PC-3 (cell line): ENCODE data around the gene SH3RF3. TPM values are rescaled to one million over a fixed set of nuclear protein-coding genes. Genes with fewer than 3 reads are reported as not detected.

Experiments
- ATAC-seq: fragments of 200-7000 bp; cut with Tn5 transposase; 2 replicates; pipeline ENCODE4 v1.9.1; 2020; ENCODE audit warnings: mild to moderate bottlenecking, moderate library complexity
- BruUV-seq: library from RNA; stranded (reverse); fragments of 400-500 nt; replicated peaks from 2 replicates; lab custom pipeline; 2021; lab: Mats Ljungman, UMichigan
- CTCF ChIA-PET: fragments of 300-600 bp; sonication (Branson Sonifier 250); formaldehyde crosslinking; loops from one replicate; lab custom pipeline; 2022; ENCODE audit warnings: antibody characterized with exemption; lab: Charles Lee
- POLR2A ChIA-PET: fragments of 300-600 bp; sonication (Branson Sonifier 250); formaldehyde crosslinking; loops from one replicate; lab custom pipeline; 2022; ENCODE audit warnings: antibody characterized with exemption; ENCODE audit not compliant: unreplicated experiment; lab: Charles Lee
- DNase-seq: peaks from one replicate; pipeline ENCODE4 v3.0.0-alpha.2; 2015
- H2AFZ ChIP-seq: fragments of 300-600 bp; sonication (generic); 2 replicates; pipeline ENCODE4 v1.6.0; 2016; ENCODE audit warnings: antibody characterized with exemption, low read length
- H3F3A ChIP-seq: fragments of 300-600 bp; sonication (generic); one replicate; pipeline ENCODE4 v1.6.0; 2017; ENCODE audit warnings: antibody characterized with exemption, low read length, control low read depth, mild to moderate bottlenecking; ENCODE audit not compliant: unreplicated experiment
- H3K27ac ChIP-seq: fragments of 300-600 bp; sonication (generic); 2 replicates; pipeline ENCODE4 v1.5.1; 2016; ENCODE audit warnings: mild to moderate bottlenecking, low read length
- H3K27me3 ChIP-seq: fragments of 300-600 bp; sonication (generic); 2 replicates; pipeline ENCODE4 v1.6.1; 2016; ENCODE audit warnings: low read length, mixed read lengths
- H3K36me3 ChIP-seq: fragments of 300-600 bp; sonication (generic); 2 replicates; pipeline ENCODE4 v1.6.1; 2016; ENCODE audit warnings: low read depth, mixed run types, low read length, mixed read lengths
- H3K4me1 ChIP-seq: fragments of 300-600 bp; sonication (generic); 2 replicates; pipeline ENCODE4 v1.5.1; 2016; ENCODE audit warnings: low read length; ENCODE audit not compliant: insufficient read depth
- H3K4me2 ChIP-seq: fragments of 300-600 bp; sonication (generic); 2 replicates; pipeline ENCODE4 v1.6.0; 2016; ENCODE audit warnings: low read length
- H3K4me3 ChIP-seq: fragments of 300-600 bp; sonication (generic); 2 replicates; pipeline ENCODE4 v1.5.1; 2016; ENCODE audit warnings: mild to moderate bottlenecking, low read length, mixed read lengths
- H3K79me2 ChIP-seq: fragments of 300-600 bp; sonication (generic); 2 replicates; pipeline ENCODE4 v1.6.1; 2017; ENCODE audit warnings: low read length, mixed read lengths
- H3K9ac ChIP-seq: fragments of 300-600 bp; sonication (generic); 2 replicates; pipeline ENCODE4 v1.6.0; 2016; ENCODE audit warnings: mild to moderate bottlenecking, low read length
- H3K9me2 ChIP-seq: fragments of 300-600 bp; sonication (generic); replicated peaks from 2 replicates; pipeline ENCODE4 v1.6.1; 2016; ENCODE audit warnings: mixed run types, low read length, mixed read lengths
- H3K9me3 ChIP-seq: fragments of 300-600 bp; sonication (generic); 2 replicates; pipeline ENCODE4 v1.6.1; 2016; ENCODE audit warnings: low read length, mixed read lengths
- H4K20me1 ChIP-seq: fragments of 300-600 bp; sonication (generic); 2 replicates; pipeline ENCODE4 v1.6.1; 2016; ENCODE audit warnings: low read length, mixed read lengths
- CTCF ChIP-seq: fragments of 300-600 bp; sonication (generic); conservative IDR thresholded peaks from 2 replicates; pipeline ENCODE4 v1.5.1; 2017; ENCODE audit warnings: antibody characterized with exemption, low read depth, mild to moderate bottlenecking, low read length
- EZH2 ChIP-seq: fragments of 300-600 bp; sonication (generic); IDR thresholded peaks from one replicate; pipeline ENCODE4 v1.6.1; 2017; ENCODE audit warnings: antibody characterized with exemption, mild to moderate bottlenecking, low read length; ENCODE audit not compliant: unreplicated experiment
- EZH2phosphoT487 ChIP-seq: fragments of 300-600 bp; sonication (generic); IDR thresholded peaks from 2 replicates; pipeline ENCODE4 v1.6.1; 2018; ENCODE audit warnings: mild to moderate bottlenecking, antibody characterized with exemption, low read length, borderline replicate concordance
- intact Hi-C: fragments of 100-400 bp; cut with micrococcal nuclease; formaldehyde crosslinking; loops from 2 replicates; pipeline ENCODE4 v1.9.0; 2023
- total RNA-seq: library from RNA; depleted of rRNA; stranded (reverse); fragments of >200 nt; gene quantifications from 2 replicates; pipeline ENCODE4 v1.2.3, GENCODE V29; 2014

Gene SH3RF3
- total RNA-seq, 1 experiment from 2014 or later, result 11.7 TPM

- ATAC-seq (no peak; the same call in 1 of the 2 replicates), DNase-seq (no peak)
- H3F3A ChIP-seq, result no peaks in the 10 kb centered on the region
- no peak overlapping the region for H3K9ac ChIP-seq
- peaks cover 53% of the 10 kb centered on the region for H3K79me2 ChIP-seq
- peaks cover 8% of the 10 kb centered on the region; the same call in 1 of the 2 replicates for H3K4me1 ChIP-seq
- no peak overlapping the region for H3K4me3 ChIP-seq
- ChIA-PET POLR2A (no interaction called here), CTCF (no interaction called here)
- no TSS peak for BruUV-seq
- no peak overlapping the region for H2AFZ ChIP-seq
- no peaks in the 10 kb centered on the region for H3K9me2 ChIP-seq
- TF ChIP-seq EZH2phosphoT487 (no peak), CTCF (no peak), EZH2 (no peak)
- H3K4me2 ChIP-seq, result no peak overlapping the region
- H3K36me3 ChIP-seq, result no peaks in the 10 kb centered on the region
- no peaks in the 10 kb centered on the region for H4K20me1 ChIP-seq
- H3K27me3 ChIP-seq, result no peaks in the 10 kb centered on the region
- no peaks in the 10 kb centered on the region for H3K9me3 ChIP-seq
- H3K27ac ChIP-seq, result no peak overlapping the region
- intact Hi-C loops, result no loop called here
Measured at GRCh38 chr2:109229094-109229675, 100.2 kb downstream of the SH3RF3 start.

DNA sequence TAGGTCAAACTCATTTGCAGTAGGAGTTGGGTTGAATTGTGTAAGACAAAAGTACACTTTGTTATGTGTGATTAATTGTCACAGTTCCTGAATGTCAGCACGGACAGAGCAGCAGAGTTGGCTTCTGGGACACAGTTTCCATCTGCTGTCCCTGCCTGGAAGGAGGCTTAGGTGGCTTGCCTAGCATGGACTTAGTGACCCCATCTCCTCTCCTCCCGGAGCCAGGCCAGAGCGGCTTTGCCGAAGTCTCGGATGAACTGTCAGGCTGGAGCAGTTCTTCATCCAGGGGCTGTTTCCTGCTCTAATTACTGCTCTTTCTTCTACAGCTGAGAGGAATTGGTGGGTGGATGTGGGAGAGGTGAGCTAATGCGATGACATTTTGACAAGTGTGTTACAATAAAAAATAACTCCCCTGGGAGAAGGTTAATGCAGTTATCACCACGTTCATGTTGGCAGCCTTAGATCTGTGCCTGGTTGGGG is 102.0 kb downstream of the SH3RF3 start:
- Histone ChIP-seq H3K36me3 (no peaks in the 10 kb centered on the region), H4K20me1 (no peaks in the 10 kb centered on the region), H3K27ac (no peak overlapping the region), H3K79me2 (peaks cover 61% of the 10 kb centered on the region), H3K9ac (no peak overlapping the region), H3K4me1 (peaks cover 8% of the 10 kb centered on the region; the same call in 1 of the 2 replicates), H2AFZ (no peak overlapping the region), H3K9me3 (no peaks in the 10 kb centered on the region), H3K9me2 (no peaks in the 10 kb centered on the region), H3K4me3 (no peak overlapping the region), H3F3A (no peaks in the 10 kb centered on the region), H3K4me2 (no peak overlapping the region), H3K27me3 (no peaks in the 10 kb centered on the region)
- intact Hi-C loops, result no loop called here
- no peak for TF ChIP-seq CTCF
- no peak for TF ChIP-seq EZH2phosphoT487
- no peak for TF ChIP-seq EZH2
- ChIA-PET CTCF (no interaction called here), POLR2A (no interaction called here)
- no peak for DNase-seq
- BruUV-seq, result no TSS peak
- no peak for ATAC-seq

GRCh38 chr2:109231428-109231827 is 102.4 kb downstream of the SH3RF3 start:
- ChIA-PET POLR2A (no interaction called here), CTCF (no interaction called here)
- H3K27ac ChIP-seq, result no peak overlapping the region
- DNase-seq (no peak), ATAC-seq (no peak)
- no peak overlapping the region for H3K9ac ChIP-seq
- H3K9me3 ChIP-seq, result no peaks in the 10 kb centered on the region
- H3K9me2 ChIP-seq, result no peaks in the 10 kb centered on the region
- H4K20me1 ChIP-seq, result no peaks in the 10 kb centered on the region
- no peaks in the 10 kb centered on the region for H3K36me3 ChIP-seq
- no peak overlapping the region for H2AFZ ChIP-seq
- peaks cover 8% of the 10 kb centered on the region; the same call in 1 of the 2 replicates for H3K4me1 ChIP-seq
- BruUV-seq, result no TSS peak
- H3K27me3 ChIP-seq, result no peaks in the 10 kb centered on the region
- intact Hi-C loops, result no loop called here
- H3K4me3 ChIP-seq, result no peak overlapping the region
- TF ChIP-seq EZH2phosphoT487, result no peak
- no peak for TF ChIP-seq CTCF
- TF ChIP-seq EZH2, result no peak
- no peaks in the 10 kb centered on the region for H3F3A ChIP-seq
- no peak overlapping the region for H3K4me2 ChIP-seq
- peaks cover 58% of the 10 kb centered on the region for H3K79me2 ChIP-seq
